A673 (cell line): ENCODE results near the gene SH3GL3. TPM values are rescaled to one million over a fixed set of nuclear protein-coding genes. Genes with fewer than 3 reads are reported as not detected.

Experiments used
- BruUV-seq: library from RNA; stranded (reverse); fragments of 400-500 nt; replicated peaks from 2 replicates; lab custom pipeline; 2021; lab: Mats Ljungman, UMichigan
- CTCF ChIA-PET: fragments of 300-600 bp; sonication (Branson Sonifier 250); formaldehyde crosslinking; loops from one replicate; lab custom pipeline; 2022; ENCODE audit warnings: antibody characterized with exemption; lab: Charles Lee
- POLR2A ChIA-PET: fragments of 300-600 bp; sonication (Branson Sonifier 250); formaldehyde crosslinking; loops from one replicate; lab custom pipeline; 2022; ENCODE audit warnings: antibody characterized with exemption; ENCODE audit not compliant: low non-redundant PET; lab: Charles Lee
- DNase-seq: peaks from one replicate; pipeline ENCODE4 v3.0.0-alpha.2; 2015; ENCODE audit warnings: low spot score
- H3K27ac ChIP-seq: fragments of 200-600 bp; sonication (generic); 2 replicates; pipeline ENCODE4 v1.5.1; 2016; ENCODE audit warnings: mixed run types, low read depth, mild to moderate bottlenecking, mixed read lengths, antibody characterized with exemption, low read length; ENCODE audit not compliant: poor library complexity, severe bottlenecking
- H3K27me3 ChIP-seq: fragments of 200-600 bp; sonication (generic); replicated peaks from 2 replicates; pipeline ENCODE4 v1.6.1; 2017; ENCODE audit warnings: mixed run types, low read depth, mild to moderate bottlenecking, mixed read lengths, antibody characterized with exemption, low read length; ENCODE audit not compliant: insufficient read depth, poor library complexity
- H3K36me3 ChIP-seq: fragments of 200-600 bp; sonication (generic); 2 replicates; pipeline ENCODE4 v1.6.1; 2016; ENCODE audit warnings: mixed run types, mild to moderate bottlenecking, mixed read lengths, antibody characterized with exemption, low read length; ENCODE audit not compliant: insufficient read depth, poor library complexity, severe bottlenecking
- H3K4me1 ChIP-seq: fragments of 200-600 bp; sonication (generic); 2 replicates; pipeline ENCODE4 v1.6.1; 2017; ENCODE audit warnings: mixed run types, mild to moderate bottlenecking, mixed read lengths, antibody characterized with exemption, low read length; ENCODE audit not compliant: insufficient read depth, poor library complexity, severe bottlenecking
- H3K4me3 ChIP-seq: fragments of 200-600 bp; sonication (generic); 2 replicates; pipeline ENCODE4 v1.5.1; 2016; ENCODE audit warnings: low read depth, mixed run types, mild to moderate bottlenecking, mixed read lengths, low read length; ENCODE audit not compliant: poor library complexity, severe bottlenecking
- H3K9me3 ChIP-seq: fragments of 200-600 bp; sonication (generic); 2 replicates; pipeline ENCODE4 v1.6.1; 2016; ENCODE audit warnings: mixed run types, low read depth, mild to moderate bottlenecking, mixed read lengths, antibody characterized with exemption, low read length; ENCODE audit not compliant: poor library complexity, severe bottlenecking
- EZH2 ChIP-seq: fragments of 200-600 bp; sonication (generic); IDR thresholded peaks from 2 replicates; pipeline ENCODE4 v1.6.1; 2017; ENCODE audit warnings: borderline replicate concordance, low read depth, mild to moderate bottlenecking, mixed read lengths, antibody characterized with exemption, low read length; ENCODE audit not compliant: poor library complexity, severe bottlenecking
- intact Hi-C: fragments of 100-400 bp; cut with micrococcal nuclease; formaldehyde crosslinking; loops from one replicate; pipeline ENCODE4 v1.10.0; 2022; ENCODE audit not compliant: unreplicated experiment
- total RNA-seq: library from RNA; stranded (reverse); gene quantifications from 2 replicates; pipeline ENCODE4 v1.2.3, GENCODE V29; 2021
- TF ChIP-seq, protein P1 (sequence below): fragments of 300-800, 200-600 bp; sonication (generic); conservative IDR thresholded peaks from 2 replicates; pipeline ENCODE4 v1.5.1; 2017; ENCODE audit warnings: low read depth, mild to moderate bottlenecking, antibody characterized with exemption, low read length, moderate library complexity, mixed read lengths

SH3GL3 gene
- total RNA-seq, 1 experiment from 2014 or later, result 25.6 TPM

GRCh38 chr15:83484636-83485035 lies 37.5 kb downstream of the SH3GL3 start:
- Histone ChIP-seq H3K27ac (no peak overlapping the region), H3K27me3 (no peaks in the 10 kb centered on the region), H3K36me3 (no peaks in the 10 kb centered on the region), H3K4me3 (no peak overlapping the region), H3K4me1 (no peaks in the 10 kb centered on the region), H3K9me3 (peaks cover 5% of the 10 kb centered on the region)
- TF ChIP-seq, protein P1, sequence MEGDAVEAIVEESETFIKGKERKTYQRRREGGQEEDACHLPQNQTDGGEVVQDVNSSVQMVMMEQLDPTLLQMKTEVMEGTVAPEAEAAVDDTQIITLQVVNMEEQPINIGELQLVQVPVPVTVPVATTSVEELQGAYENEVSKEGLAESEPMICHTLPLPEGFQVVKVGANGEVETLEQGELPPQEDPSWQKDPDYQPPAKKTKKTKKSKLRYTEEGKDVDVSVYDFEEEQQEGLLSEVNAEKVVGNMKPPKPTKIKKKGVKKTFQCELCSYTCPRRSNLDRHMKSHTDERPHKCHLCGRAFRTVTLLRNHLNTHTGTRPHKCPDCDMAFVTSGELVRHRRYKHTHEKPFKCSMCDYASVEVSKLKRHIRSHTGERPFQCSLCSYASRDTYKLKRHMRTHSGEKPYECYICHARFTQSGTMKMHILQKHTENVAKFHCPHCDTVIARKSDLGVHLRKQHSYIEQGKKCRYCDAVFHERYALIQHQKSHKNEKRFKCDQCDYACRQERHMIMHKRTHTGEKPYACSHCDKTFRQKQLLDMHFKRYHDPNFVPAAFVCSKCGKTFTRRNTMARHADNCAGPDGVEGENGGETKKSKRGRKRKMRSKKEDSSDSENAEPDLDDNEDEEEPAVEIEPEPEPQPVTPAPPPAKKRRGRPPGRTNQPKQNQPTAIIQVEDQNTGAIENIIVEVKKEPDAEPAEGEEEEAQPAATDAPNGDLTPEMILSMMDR, result no peak
- no peak for TF ChIP-seq EZH2
- no peak for DNase-seq
- intact Hi-C loops, result no loop called here
- CTCF ChIA-PET, result no interaction called here
- POLR2A ChIA-PET, result no interaction called here
- no TSS peak for BruUV-seq

DNA sequence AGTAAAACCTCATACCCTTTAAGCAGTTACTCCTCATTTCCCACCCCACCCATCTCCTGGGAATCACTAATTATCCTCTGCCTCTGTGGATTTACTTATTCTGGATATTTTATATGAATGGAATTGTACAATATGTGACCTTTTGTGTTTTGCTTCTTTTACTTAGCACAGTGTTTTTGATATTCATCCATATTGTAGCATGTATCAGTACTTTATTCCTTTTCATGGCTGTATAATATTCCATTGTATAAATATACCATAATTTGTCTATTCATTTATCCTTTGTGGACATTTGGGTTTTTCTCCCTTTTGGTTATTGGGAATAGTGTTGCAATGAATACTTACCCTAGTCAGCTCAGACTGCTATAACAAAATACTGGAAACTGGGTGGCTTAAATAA lies 39.2 kb downstream of the SH3GL3 start:
- TF ChIP-seq, protein P1, result no peak
- no peak for TF ChIP-seq EZH2
- BruUV-seq, result no TSS peak
- intact Hi-C loops, result no loop called here
- no peak for DNase-seq
- ChIA-PET POLR2A (no interaction called here), CTCF (no interaction called here)
- Histone ChIP-seq H3K36me3 (no peaks in the 10 kb centered on the region), H3K9me3 (peaks cover 5% of the 10 kb centered on the region), H3K4me1 (no peaks in the 10 kb centered on the region), H3K4me3 (no peak overlapping the region), H3K27ac (no peak overlapping the region), H3K27me3 (no peaks in the 10 kb centered on the region)

DNA sequence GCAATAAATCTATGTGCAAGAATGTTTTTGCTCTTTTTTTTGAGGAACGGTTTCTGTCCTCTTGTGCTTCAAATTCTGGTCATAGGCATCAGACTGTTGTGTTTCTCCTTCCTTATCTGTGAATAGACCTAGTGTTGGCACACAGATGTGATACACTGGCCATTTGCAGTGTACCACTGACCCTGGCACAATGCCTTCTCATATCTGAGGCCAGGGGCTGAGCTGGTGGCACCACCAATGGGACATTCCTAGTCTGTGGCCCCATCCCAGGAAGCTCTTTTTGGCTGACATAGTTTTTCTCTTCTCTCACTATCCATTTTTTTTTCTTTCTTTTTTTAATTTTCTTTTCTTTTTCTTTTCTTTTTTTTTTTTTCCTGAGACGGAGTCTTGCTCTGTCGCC lies 40.4 kb downstream of the SH3GL3 start:
- no peak for DNase-seq
- no TSS peak for BruUV-seq
- Histone ChIP-seq H3K9me3 (peaks cover 5% of the 10 kb centered on the region), H3K27me3 (no peaks in the 10 kb centered on the region), H3K4me3 (no peak overlapping the region), H3K36me3 (no peaks in the 10 kb centered on the region), H3K4me1 (no peaks in the 10 kb centered on the region), H3K27ac (no peak overlapping the region)
- TF ChIP-seq, protein P1, result no peak
- CTCF ChIA-PET, result no interaction called here
- POLR2A ChIA-PET, result no interaction called here
- intact Hi-C loops, result no loop called here
